ENCODE measurements around the gene GJD4. TPM values are rescaled to one million over a fixed set of nuclear protein-coding genes. Genes with fewer than 3 reads are reported as not detected.

GJD4 gene
- total RNA-seq, 2 donors from 2014 or later, result not detected

DNA sequence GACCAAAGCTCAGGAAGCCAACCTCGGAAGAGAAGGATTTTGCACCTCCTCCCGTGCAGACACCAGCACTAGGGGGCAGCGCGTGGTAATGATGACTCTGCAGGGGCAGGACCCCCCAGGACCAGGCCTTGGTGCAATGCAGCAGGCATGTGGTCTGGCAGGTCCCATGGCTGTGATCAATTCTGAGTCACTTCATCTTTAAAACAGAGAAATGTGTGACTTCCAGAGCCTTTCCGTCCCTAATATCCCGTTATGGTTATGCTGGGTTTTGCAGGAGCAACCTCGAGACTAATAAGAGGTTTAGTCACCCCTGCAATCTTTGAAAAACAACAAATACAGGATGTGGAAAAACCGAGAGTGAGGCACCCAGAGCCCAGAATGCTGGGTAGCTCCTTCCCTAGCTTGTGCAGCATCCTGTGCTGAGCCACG is 30.2 kb upstream of the GJD4 start:
- peak; percentile 28 for DNase-seq (ENCODE audit: low spot score)
- no peaks in the 10 kb centered on the region for H3K27me3 ChIP-seq
- H3K27ac ChIP-seq, result no peak overlapping the region
- TF ChIP-seq, protein P1, sequence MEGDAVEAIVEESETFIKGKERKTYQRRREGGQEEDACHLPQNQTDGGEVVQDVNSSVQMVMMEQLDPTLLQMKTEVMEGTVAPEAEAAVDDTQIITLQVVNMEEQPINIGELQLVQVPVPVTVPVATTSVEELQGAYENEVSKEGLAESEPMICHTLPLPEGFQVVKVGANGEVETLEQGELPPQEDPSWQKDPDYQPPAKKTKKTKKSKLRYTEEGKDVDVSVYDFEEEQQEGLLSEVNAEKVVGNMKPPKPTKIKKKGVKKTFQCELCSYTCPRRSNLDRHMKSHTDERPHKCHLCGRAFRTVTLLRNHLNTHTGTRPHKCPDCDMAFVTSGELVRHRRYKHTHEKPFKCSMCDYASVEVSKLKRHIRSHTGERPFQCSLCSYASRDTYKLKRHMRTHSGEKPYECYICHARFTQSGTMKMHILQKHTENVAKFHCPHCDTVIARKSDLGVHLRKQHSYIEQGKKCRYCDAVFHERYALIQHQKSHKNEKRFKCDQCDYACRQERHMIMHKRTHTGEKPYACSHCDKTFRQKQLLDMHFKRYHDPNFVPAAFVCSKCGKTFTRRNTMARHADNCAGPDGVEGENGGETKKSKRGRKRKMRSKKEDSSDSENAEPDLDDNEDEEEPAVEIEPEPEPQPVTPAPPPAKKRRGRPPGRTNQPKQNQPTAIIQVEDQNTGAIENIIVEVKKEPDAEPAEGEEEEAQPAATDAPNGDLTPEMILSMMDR (IDR thresholded peaks at IDR 0.05), result no peak
- H3K4me1 ChIP-seq, result no peaks in the 10 kb centered on the region
- H3K4me3 ChIP-seq, result no peak overlapping the region
- no peaks in the 10 kb centered on the region for H3K9me3 ChIP-seq
- H3K36me3 ChIP-seq, result peaks cover 15% of the 10 kb centered on the region

GRCh38 chr10:35575640-35576039 is 29.5 kb upstream of the GJD4 start:
- Histone ChIP-seq H3K4me3 (no peak overlapping the region), H3K36me3 (peaks cover 15% of the 10 kb centered on the region), H3K9me3 (no peaks in the 10 kb centered on the region), H3K27ac (no peak overlapping the region), H3K27me3 (no peaks in the 10 kb centered on the region), H3K4me1 (no peaks in the 10 kb centered on the region)
- TF ChIP-seq, protein P1 (IDR thresholded peaks at IDR 0.05), result no peak
- no peak for DNase-seq (ENCODE audit: low spot score)

DNA sequence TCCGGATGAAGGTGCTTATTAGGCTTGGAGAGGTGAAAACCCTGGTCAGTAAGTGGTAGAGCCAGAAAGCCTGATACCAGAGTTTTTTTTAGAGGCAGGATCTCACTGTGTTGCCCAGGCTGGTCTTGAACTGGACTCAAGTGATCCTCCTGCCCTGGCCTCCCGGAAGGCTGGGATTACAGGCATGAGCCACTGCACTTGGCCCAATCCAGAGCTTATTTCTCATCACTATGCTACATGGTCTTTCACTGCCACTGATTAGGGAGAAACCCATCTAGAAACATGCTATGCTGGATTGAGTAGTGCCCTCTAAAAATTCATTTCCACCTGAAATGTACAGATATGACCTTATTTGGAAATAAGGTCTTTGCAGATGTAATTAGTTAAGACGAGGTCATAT is 28.4 kb upstream of the GJD4 start:
- no peak overlapping the region for H3K4me3 ChIP-seq
- TF ChIP-seq, protein P1 (IDR thresholded peaks at IDR 0.05), result no peak
- no peak for DNase-seq (ENCODE audit: low spot score)

DNA sequence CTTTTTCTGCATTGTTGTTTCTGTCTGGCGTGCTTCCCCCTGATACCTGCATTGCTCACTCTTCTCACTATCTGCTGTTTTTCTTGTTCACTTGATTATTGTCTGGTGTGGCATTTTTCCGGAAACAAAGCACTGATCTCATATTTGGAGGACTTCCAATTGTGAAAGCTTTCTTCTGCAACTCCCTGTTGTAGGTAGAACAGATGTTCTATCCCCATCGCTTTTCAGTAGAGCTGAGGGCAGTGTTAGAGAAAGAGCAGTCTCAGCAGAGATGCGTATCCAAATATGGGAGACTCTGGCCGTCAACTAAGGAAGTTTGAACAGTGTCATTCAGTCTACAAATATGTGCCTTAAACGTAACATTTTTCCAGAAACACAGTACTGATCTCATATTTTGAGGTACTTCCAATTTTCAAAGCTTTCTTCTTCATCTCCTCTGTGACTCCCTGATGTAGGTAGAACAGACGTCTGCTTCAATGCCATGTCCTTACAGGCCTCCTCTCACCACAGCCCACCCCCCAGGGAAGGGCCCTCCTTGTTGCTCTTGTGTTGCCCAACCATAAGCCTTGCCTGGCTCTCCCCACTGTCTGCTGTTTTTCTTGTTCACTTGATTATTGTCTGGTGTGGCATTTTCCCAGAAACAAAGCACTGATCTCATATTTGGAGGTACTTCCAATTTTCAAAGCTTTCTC is 27.1 kb upstream of the GJD4 start:
- no peak overlapping the region for H3K4me3 ChIP-seq
- H3K27ac ChIP-seq, result no peak overlapping the region
- DNase-seq (ENCODE audit: low spot score), result no peak
- no peaks in the 10 kb centered on the region for H3K4me1 ChIP-seq
- H3K36me3 ChIP-seq, result peaks cover 9% of the 10 kb centered on the region
- no peaks in the 10 kb centered on the region for H3K9me3 ChIP-seq
- no peaks in the 10 kb centered on the region for H3K27me3 ChIP-seq
- TF ChIP-seq, protein P1 (IDR thresholded peaks at IDR 0.05), result no peak

More for the DNA sequence above, 28.4 kb upstream of the GJD4 start:
- no peaks in the 10 kb centered on the region for H3K9me3 ChIP-seq
- no peaks in the 10 kb centered on the region for H3K27me3 ChIP-seq
- H3K4me1 ChIP-seq, result no peaks in the 10 kb centered on the region
- peaks cover 15% of the 10 kb centered on the region for H3K36me3 ChIP-seq
- H3K27ac ChIP-seq, result no peak overlapping the region

DNA sequence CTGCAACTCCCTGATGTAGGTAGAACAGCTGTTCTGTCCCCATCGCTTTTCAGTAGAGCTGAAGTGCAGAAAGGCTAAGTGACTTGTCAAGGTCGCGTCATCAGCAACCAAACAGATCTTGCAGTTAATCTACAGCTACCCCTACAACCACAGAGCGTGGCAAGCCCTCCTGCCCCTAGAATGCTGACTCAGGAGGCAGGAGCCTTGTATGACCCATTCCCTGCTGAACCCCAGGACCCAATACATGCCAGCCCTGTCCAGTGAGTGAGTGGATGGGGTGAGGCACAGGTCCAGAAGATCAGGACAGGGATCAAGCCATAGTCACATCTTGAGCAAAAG is 26.6 kb upstream of the GJD4 start:
- H3K9me3 ChIP-seq, result no peaks in the 10 kb centered on the region
- H3K4me1 ChIP-seq, result no peaks in the 10 kb centered on the region
- TF ChIP-seq, protein P1 (IDR thresholded peaks at IDR 0.05), result no peak
- no peak overlapping the region for H3K27ac ChIP-seq
- H3K27me3 ChIP-seq, result no peaks in the 10 kb centered on the region
- DNase-seq (ENCODE audit: low spot score), result no peak
- H3K4me3 ChIP-seq, result no peak overlapping the region
- H3K36me3 ChIP-seq, result peaks cover 9% of the 10 kb centered on the region

DNA sequence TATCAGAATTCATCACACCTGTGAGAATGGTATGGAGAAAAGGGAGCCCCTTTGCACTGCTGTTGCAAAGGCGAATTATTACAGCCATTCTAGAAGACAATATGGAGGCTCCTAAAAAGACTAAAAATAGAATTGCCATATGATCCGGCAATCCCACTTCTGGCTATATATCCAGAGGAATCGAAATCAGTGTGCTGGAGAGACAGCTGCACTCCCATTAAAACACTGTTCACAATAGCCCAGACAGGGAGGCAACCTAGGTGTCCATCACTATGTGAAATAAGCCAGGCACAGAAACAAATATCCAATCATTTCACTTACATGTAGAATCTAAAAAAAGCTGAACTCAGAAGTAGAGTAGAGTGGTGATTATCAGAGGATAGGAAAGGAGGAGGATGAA is 26.0 kb upstream of the GJD4 start:
- no peaks in the 10 kb centered on the region for H3K9me3 ChIP-seq
- H3K27ac ChIP-seq, result no peak overlapping the region
- DNase-seq (ENCODE audit: low spot score), result no peak
- peaks cover 9% of the 10 kb centered on the region for H3K36me3 ChIP-seq
- H3K4me3 ChIP-seq, result no peak overlapping the region
- no peaks in the 10 kb centered on the region for H3K4me1 ChIP-seq
- TF ChIP-seq, protein P1 (IDR thresholded peaks at IDR 0.05), result no peak
- no peaks in the 10 kb centered on the region for H3K27me3 ChIP-seq
